Suprapubic skin (tissue), 4 donors: ENCODE measurements around the gene TSKU.

Experiments
- EP300 ChIP-seq: sonication (generic); formaldehyde crosslinking; IDR thresholded peaks from one replicate; pipeline ENCODE4 v1.6.1; 2017; ENCODE audit warnings: antibody characterized with exemption
- POLR2A ChIP-seq, 2 donors: fragments of 450-650 bp; IDR thresholded peaks; one replicate each; pipeline ENCODE4 v1.6.1; 2017; ENCODE audit warnings: antibody characterized with exemption in 2 of 2, mild to moderate bottlenecking in 2 of 2, moderate library complexity in 2 of 2
- POLR2AphosphoS5 ChIP-seq, 3 donors: sonication (generic); formaldehyde crosslinking; IDR thresholded peaks; one replicate each; pipeline ENCODE4 v1.6.1; 2017; ENCODE audit warnings: antibody characterized with exemption in 3 of 3
- TF ChIP-seq, protein P1 (sequence below), 2 donors: fragments of 200-600 bp in 1 of 2; fragments of 450-650 bp in 1 of 2; sonication (generic) in 1 of 2; IDR thresholded peaks; one replicate each; pipeline ENCODE4 v1.5.1; 2016 to 2019; ENCODE audit warnings: antibody characterized with exemption in 2 of 2, mild to moderate bottlenecking in 1 of 2, moderate library complexity in 1 of 2

DNA sequence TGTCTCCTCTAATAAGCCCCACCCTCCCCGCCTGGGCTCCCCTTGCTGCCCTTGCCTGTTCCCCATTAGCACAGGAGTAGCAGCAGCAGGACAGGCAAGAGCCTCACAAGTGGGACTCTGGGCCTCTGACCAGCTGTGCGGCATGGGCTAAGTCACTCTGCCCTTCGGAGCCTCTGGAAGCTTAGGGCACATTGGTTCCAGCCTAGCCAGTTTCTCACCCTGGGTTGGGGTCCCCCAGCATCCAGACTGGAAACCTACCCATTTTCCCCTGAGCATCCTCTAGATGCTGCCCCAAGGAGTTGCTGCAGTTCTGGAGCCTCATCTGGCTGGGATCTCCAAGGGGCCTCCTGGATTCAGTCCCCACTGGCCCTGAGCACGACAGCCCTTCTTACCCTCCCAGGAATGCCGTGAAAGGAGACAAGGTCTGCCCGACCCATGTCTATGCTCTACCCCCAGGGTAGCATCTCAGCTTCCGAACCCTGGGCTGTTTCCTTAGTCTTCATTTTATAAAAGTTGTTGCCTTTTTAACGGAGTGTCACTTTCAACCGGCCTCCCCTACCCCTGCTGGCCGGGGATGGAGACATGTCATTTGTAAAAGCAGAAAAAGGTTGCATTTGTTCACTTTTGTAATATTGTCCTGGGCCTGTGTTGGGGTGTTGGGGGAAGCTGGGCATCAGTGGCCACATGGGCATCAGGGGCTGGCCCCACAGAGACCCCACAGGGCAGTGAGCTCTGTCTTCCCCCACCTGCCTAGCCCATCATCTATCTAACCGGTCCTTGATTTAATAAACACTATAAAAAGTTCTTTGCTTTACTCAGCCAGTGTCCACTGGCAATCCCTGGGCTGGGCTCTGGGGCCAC lies 14.4 kb downstream of the TSKU start:
- TF ChIP-seq, protein P1, sequence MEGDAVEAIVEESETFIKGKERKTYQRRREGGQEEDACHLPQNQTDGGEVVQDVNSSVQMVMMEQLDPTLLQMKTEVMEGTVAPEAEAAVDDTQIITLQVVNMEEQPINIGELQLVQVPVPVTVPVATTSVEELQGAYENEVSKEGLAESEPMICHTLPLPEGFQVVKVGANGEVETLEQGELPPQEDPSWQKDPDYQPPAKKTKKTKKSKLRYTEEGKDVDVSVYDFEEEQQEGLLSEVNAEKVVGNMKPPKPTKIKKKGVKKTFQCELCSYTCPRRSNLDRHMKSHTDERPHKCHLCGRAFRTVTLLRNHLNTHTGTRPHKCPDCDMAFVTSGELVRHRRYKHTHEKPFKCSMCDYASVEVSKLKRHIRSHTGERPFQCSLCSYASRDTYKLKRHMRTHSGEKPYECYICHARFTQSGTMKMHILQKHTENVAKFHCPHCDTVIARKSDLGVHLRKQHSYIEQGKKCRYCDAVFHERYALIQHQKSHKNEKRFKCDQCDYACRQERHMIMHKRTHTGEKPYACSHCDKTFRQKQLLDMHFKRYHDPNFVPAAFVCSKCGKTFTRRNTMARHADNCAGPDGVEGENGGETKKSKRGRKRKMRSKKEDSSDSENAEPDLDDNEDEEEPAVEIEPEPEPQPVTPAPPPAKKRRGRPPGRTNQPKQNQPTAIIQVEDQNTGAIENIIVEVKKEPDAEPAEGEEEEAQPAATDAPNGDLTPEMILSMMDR (IDR thresholded peaks at IDR 0.05): no peak
- TF ChIP-seq POLR2A (IDR thresholded peaks at IDR 0.05) (no peak), POLR2AphosphoS5 (IDR thresholded peaks at IDR 0.05) (no peak), EP300 (no peak)
